Suppressor macrophage (primary cell): Measurements from ENCODE around the gene TRIP13.
"Not testable (repeated sequence)": the region's sequence is repeated elsewhere in the genome, so short reads cannot be mapped to it uniquely, and the experiment has no call there.

Experiments
- DNase-seq, 4 experiments: peaks; one replicate each; pipeline ENCODE4 v3.0.0-alpha.2; 2020 to 2022

TRIP13 gene

GRCh38 chr5:939368-939767 is 46.7 kb downstream of the TRIP13 start:
- no peak for DNase-seq

DNA sequence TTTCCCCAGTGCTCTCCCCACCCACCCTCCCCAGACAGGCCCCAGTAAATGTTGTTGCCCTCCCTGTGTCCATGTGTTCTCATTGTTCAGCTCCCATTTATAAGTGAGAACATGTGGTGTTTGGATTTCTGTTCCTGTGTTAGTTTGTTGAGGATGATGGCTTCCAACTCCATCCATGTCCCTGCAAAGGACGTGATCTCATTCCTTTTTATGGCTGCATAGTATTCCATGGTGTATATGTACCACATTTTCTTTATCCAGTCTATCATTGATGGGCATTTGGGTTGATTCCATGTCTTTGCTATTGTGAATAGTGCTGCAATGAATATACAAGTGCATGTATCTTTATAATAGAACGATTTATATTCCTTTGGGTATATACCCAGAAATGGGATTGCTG is 48.1 kb downstream of the TRIP13 start:
- DNase-seq = not testable (repeated sequence)

GRCh38 chr5:943201-943917 is 50.7 kb downstream of the TRIP13 start:
- DNase-seq = no peak

GRCh38 chr5:943918-944620 is 51.4 kb downstream of the TRIP13 start:
- DNase-seq = no peak

- no peak for DNase-seq
Observed at GRCh38 chr5:944621-944927, 51.9 kb downstream of the TRIP13 start.

GRCh38 chr5:944992-945685 is 52.5 kb downstream of the TRIP13 start:
- no peak for DNase-seq

- DNase-seq = no peak
Observed at GRCh38 chr5:945691-946551, 53.2 kb downstream of the TRIP13 start.

GRCh38 chr5:946720-947625 is 54.3 kb downstream of the TRIP13 start:
- DNase-seq = no peak

- no peak for DNase-seq
Observed at GRCh38 chr5:947626-948471, 55.2 kb downstream of the TRIP13 start.

- no peak for DNase-seq
Observed at GRCh38 chr5:948472-949274, 56.0 kb downstream of the TRIP13 start.

GRCh38 chr5:949275-949543 is 56.5 kb downstream of the TRIP13 start:
- no peak for DNase-seq

DNA sequence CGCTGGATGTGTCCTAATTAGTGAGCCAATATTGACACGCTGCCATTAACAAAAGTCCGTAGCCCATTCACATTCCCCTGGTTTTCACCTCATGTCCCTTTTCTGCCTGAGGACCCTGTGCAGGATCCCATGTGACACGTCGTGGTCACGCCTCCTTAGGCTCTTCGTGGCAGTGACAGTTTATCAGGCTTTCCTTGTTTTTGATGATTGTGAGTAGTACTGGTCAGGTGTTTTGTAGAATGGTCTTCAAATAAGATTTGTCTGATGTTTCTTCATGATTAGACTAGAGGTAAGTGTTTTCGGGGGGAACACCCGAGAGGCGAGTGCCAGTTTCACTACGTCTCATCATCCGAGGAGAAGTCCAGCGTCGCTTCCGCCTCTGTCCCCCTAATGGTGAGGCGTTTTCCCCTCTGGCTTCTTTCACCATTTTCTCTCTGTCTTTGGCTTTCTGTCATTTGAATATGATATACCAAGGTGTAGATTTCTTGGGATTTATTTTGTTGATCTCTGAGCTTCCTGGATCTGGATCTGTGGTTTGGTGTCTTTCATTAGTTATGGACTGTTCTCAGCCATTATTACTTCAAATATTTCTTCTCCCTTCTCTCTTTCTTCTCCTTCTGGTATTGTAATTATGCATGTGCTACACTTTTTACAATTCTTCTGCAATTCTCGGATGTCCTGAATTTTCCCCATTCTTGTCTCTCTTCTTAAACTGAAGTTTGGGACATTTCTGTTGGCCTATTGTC is 57.3 kb downstream of the TRIP13 start:
- DNase-seq = no peak

DNA sequence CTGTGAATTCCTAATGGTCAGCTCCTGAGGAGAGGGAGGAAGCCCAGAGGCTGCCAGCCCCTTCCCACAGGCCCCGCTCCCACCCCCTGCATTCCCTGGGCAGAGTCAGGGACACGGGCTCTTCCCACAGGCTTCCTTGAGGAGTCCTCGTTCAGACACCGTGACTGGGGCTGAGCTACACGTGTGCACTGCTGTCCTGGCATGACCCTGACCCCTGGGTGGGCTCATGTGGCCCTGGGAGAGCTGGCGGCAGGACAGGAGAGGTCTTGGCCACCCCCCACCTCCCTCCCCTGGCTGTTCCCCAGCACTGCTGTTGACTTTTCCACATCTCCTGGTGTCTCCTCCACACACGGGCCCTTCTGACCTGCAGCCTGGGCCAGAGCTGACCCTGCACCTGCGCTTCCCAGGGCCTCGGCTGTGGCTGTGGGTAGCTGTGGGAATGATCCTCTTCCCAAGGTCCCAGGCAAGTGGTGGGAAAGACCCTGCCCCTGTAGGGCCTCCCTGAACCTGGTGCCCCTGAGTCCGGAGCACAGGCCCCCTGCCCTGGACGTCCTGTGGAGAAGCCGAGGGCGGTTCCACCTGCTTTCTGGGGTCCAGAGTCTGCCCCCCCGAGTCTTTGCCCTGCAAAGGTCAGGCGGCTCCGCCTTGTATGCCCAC is 59.4 kb downstream of the TRIP13 start:
- no peak for DNase-seq

GRCh38 chr5:952597-953271 is 60.0 kb downstream of the TRIP13 start:
- no peak for DNase-seq

DNA sequence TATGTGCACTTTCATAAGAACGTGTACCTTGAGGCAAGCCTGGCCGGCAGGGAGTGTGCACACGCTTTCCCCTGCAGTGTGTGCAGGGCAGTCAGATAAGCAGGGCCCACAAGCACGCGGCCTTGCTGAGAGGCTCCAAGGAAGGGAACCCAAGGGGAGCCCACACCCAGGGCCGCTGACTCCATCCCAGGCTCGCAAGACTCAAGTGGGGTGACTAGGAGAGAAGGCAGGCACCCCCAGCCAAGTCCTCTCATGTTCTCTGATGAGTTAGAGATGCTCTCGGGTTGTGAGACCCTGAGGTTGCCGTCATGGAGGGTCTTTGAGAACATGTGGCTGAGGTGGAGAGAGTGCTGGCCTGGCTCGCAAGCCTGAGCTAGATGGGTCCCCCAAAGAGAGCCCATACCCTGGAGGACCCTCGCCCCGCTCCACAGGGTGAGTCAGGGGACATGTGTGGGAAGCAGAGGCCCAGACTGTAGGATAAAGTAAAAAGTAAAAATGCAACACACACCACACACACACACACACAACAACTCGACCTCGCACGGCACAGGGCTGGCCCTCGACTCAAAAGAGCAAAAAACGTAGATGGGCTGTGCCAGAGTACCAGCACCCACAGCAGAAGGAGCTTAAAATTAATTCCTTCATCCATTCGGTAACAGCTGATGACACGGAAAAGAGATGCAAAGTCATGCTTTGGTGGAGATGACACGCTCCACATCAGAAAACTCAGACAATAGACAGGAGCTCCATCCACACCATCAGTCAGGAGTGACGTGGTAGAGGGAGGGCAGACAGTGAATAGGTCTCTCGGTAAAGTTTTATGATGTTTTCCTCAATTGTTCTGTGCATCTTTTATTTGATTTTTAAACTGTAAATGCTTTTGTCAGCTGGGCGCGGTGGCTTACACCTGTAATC is 61.1 kb downstream of the TRIP13 start:
- no peak for DNase-seq

DNA sequence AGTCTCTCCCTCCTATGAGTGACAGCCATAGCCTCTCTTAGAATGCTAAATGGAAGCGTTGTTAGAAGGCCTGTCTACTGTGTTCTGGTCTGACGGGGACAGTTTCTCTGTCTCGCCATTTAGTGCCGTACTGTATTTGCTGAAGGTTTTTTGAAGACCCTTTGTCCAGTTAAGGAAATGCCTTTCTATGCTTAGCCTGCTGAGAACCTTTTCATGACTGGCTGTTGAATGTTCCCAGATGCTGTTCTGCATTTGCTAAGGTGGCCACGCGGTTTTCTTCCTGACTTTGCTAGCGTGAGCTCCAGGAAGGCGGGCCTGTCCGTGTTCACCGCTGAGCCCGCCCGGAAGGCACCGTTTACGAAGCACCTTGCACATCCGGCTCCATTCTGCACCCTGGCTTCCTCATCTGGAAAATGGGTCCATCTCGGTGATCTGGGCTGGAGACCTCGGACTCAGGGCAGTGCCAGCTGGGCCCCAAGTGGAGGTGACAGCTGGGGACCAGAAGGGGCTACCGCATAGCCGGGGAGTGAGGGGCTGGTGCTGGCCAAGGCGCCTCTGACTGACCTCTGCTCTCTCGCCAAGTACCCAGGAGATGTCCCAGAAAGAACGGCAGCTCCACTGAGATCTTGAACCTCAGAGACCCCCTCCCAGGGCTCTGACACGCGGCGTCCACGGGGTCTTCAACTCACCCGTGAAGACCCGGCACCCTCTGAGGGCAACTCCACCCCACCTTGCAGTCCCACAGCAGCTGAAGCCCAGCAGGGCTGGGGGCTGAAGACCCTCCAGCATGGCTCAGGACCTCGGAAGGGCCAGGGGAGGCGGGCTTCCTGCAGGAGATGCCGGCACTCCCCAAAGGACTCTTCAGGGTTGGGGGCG is 63.4 kb downstream of the TRIP13 start:
- DNase-seq = no peak
